ENCODE results near the gene C16orf92.

DNA sequence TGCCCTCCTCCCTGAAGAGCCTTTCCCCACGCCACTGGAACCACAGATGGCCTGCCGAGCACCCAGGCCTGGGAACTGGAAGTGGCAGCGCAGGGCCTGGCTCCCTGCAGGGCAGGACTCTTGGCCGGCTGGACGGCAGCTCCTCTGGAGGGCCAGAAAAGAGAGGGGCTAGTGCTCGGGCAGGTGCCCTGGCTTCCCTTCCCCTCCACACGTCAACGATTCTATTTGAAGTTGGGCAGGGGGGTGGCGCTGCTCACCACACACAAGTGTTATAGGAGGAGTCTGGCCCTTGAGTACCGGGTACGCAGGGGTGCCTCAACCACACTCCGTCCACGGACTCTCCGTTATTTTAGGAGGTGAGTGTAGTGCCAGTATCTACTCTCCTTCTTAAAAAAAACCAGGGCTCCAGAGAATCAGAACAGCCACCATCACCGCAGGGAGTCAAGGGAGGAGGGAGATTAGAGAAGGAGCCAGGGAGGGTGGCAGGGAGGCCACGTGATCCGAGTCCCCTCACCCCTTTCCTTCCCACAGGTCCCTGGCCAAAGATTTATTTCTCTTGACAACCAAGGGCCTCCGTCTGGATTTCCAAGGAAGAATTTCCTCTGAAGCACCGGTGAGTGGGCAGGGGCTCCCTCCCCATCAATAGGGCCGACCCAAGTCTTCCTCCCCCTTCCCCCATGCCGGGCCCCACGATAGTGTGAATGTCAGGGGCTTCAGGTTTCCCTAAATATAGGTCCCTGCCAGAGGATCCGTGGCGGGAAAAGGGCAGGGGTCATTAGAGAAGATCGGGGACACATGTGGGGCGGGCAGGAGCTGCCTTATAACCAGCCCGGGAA, 41.1 kb downstream of the C16orf92 start:
- TF ChIP-seq, protein P1, sequence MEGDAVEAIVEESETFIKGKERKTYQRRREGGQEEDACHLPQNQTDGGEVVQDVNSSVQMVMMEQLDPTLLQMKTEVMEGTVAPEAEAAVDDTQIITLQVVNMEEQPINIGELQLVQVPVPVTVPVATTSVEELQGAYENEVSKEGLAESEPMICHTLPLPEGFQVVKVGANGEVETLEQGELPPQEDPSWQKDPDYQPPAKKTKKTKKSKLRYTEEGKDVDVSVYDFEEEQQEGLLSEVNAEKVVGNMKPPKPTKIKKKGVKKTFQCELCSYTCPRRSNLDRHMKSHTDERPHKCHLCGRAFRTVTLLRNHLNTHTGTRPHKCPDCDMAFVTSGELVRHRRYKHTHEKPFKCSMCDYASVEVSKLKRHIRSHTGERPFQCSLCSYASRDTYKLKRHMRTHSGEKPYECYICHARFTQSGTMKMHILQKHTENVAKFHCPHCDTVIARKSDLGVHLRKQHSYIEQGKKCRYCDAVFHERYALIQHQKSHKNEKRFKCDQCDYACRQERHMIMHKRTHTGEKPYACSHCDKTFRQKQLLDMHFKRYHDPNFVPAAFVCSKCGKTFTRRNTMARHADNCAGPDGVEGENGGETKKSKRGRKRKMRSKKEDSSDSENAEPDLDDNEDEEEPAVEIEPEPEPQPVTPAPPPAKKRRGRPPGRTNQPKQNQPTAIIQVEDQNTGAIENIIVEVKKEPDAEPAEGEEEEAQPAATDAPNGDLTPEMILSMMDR (IDR thresholded peaks at IDR 0.05): peak; percentile 21 to 60 (median 44)
- peak; percentile 33 for TF ChIP-seq POLR2A (IDR thresholded peaks at IDR 0.05)
- TF ChIP-seq POLR2AphosphoS5 (IDR thresholded peaks at IDR 0.05): peak; percentile 58
